Breast epithelium (tissue), 4 donors: ENCODE data around the gene RBM5. TPM values are rescaled to one million over a fixed set of nuclear protein-coding genes. Genes with fewer than 3 reads are reported as not detected.

Source experiments
- DNase-seq, 2 donors: peaks; one replicate each; pipeline ENCODE4 v3.0.0-alpha.2; 2019; ENCODE audit warnings: low spot score in 2 of 2
- H3K27ac ChIP-seq, 2 donors: fragments of 200-600 bp; sonication (generic) in 1 of 2; one replicate each; pipeline ENCODE4 v1.5.1; 2016 to 2019; ENCODE audit warnings: mild to moderate bottlenecking in 1 of 2
- H3K27me3 ChIP-seq, 2 donors: fragments of 200-600 bp; sonication (generic) in 1 of 2; one replicate each; pipeline versions ENCODE4 v1.5.1 to v1.6.0; 2017 to 2019; ENCODE audit warnings: control low read depth in 1 of 2, mild to moderate bottlenecking in 1 of 2
- H3K36me3 ChIP-seq: fragments of 200-600 bp; one replicate; pipeline ENCODE4 v1.5.1; 2019
- H3K4me1 ChIP-seq, 2 donors: fragments of 200-600 bp; sonication (generic); one replicate each; pipeline ENCODE4 v1.5.1; 2016 to 2019; ENCODE audit warnings: control low read depth in 1 of 2
- H3K4me3 ChIP-seq, 3 donors: fragments of 200-600 bp; sonication (generic); 1 replicate in 2 of 3; 2 replicates in 1 of 3; pipeline ENCODE4 v1.5.1; 2016 to 2019; ENCODE audit warnings: mild to moderate bottlenecking in 3 of 3, moderate library complexity in 2 of 3
- H3K9me3 ChIP-seq, 2 donors: fragments of 200-600 bp; sonication (generic) in 1 of 2; one replicate each; pipeline ENCODE4 v1.5.1; 2016 to 2019; ENCODE audit warnings: control low read depth in 1 of 2
- POLR2A ChIP-seq: fragments of 450-650 bp; IDR thresholded peaks from one replicate; pipeline ENCODE4 v1.6.1; 2016; ENCODE audit warnings: antibody characterized with exemption, mild to moderate bottlenecking, moderate library complexity
- POLR2AphosphoS5 ChIP-seq, 3 donors: sonication (generic); formaldehyde crosslinking; IDR thresholded peaks; one replicate each; pipeline ENCODE4 v1.6.1; 2017; ENCODE audit warnings: antibody characterized with exemption in 3 of 3
- intact Hi-C: fragments of 100-400 bp; cut with DNase I; formaldehyde crosslinking; loops from one replicate; pipeline ENCODE4 v1.15.1; 2023; ENCODE audit warnings: low total_unique reads
- total RNA-seq, 3 donors: library from RNA; depleted of rRNA; stranded (reverse); fragments of >200 nt; gene quantifications; one replicate each; pipeline ENCODE4 v1.1.0, GENCODE V29; 2016
- TF ChIP-seq, protein P1 (sequence below), 3 donors: fragments of 450-650 bp; IDR thresholded peaks; one replicate each; pipeline ENCODE4 v1.5.1; 2016 to 2017; ENCODE audit warnings: antibody characterized with exemption in 3 of 3, mild to moderate bottlenecking in 3 of 3, moderate library complexity in 3 of 3

RBM5 gene
- 100 to 1,000 TPM; 214 to 343 (median 296) TPM for total RNA-seq

DNA sequence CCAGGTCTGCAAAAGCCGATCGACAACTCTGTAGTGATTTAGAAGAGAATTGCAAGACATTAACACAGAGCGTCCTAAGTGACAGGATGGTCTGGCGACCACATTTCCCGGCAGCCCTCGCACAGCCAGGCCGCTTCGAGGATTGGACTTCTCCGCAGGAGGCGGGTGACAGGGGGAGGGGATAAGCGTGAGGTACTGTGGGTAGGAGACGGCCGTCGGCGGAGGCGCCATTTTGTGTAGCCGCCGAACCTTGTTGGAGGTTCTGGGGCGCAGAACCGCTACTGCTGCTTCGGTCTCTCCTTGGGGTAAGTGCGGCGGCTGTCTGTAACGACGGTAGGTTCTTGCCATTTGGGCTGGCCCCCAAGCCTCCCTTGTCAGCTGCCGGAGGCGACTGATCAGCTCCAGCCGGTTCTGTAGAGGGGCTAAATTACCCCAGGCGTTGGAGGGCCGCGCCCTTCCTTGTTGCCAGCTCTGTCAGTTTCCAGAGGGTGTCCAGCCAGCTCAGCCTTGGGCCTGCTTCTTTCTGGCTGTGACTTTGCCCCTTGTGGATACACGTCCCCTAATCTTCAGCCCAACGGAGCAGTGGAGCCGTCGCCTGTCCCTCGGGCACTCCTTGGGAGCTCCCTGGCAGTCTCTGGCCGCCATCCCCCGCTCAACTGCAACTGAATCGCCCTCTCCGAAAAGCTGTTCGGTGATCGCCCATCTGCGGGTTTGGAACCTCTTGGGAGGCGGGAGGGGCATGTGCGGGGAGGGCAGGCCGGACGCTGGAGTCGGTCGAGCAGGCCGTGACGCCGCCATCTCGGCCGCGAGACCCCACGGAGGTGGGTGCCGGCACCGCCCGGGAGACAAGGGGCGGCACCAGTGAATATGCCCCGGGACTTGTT, at the start of gene RBM5:
RBM5 (plus strand) TSS at position 195 of the 884 bp plus-strand sequence. CDS start 1,516 bp downstream, outside the sequence.
- Histone ChIP-seq H3K27ac (peak within 1 kb of the TSS; percentile 91 to 97), H3K27me3 (no peaks in the 10 kb centered on the region), H3K4me3 (peak within 1 kb of the TSS; percentile 83 to 96 (median 87)), H3K9me3 (no peaks in the 10 kb centered on the region), H3K4me1 (peaks cover 0 to 5% of the 10 kb centered on the region in 2 donors), H3K36me3 (no peaks in the 10 kb centered on the region)
- DNase-seq: peak; percentile 90 to 93
- intact Hi-C loops: no loop called here
- TF ChIP-seq, protein P1, sequence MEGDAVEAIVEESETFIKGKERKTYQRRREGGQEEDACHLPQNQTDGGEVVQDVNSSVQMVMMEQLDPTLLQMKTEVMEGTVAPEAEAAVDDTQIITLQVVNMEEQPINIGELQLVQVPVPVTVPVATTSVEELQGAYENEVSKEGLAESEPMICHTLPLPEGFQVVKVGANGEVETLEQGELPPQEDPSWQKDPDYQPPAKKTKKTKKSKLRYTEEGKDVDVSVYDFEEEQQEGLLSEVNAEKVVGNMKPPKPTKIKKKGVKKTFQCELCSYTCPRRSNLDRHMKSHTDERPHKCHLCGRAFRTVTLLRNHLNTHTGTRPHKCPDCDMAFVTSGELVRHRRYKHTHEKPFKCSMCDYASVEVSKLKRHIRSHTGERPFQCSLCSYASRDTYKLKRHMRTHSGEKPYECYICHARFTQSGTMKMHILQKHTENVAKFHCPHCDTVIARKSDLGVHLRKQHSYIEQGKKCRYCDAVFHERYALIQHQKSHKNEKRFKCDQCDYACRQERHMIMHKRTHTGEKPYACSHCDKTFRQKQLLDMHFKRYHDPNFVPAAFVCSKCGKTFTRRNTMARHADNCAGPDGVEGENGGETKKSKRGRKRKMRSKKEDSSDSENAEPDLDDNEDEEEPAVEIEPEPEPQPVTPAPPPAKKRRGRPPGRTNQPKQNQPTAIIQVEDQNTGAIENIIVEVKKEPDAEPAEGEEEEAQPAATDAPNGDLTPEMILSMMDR (IDR thresholded peaks at IDR 0.05): no peak
- TF ChIP-seq POLR2AphosphoS5 (IDR thresholded peaks at IDR 0.05) (peak in 2 of 3 donors; percentile 75 to 89), POLR2A (peak; percentile 65)

DNA sequence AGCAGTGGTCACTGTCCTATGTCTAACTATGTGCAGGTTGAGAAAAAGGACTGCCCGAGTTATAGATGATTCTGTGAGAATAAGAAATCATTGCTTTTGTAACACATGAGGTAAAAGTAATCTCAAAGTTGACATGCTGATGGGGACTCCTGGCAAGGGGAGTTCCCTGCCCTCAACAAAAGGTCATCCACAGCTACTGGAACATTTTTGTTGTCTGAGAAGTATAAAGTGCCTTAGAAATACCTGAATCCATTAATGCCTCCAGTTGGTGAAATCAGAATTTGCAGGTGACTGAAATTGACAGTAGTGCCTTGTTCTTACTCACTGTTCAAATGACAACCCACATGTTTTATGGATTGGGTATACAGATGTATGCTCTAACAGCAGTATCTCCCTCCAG, 43.7 kb upstream of the RBM5 start:
- no peaks in the 10 kb centered on the region for H3K9me3 ChIP-seq
- no peak overlapping the region for H3K27ac ChIP-seq
- H3K4me3 ChIP-seq: no peak overlapping the region
- intact Hi-C loops: no loop called here
- TF ChIP-seq, protein P1 (IDR thresholded peaks at IDR 0.05): no peak
- no peak for TF ChIP-seq POLR2AphosphoS5 (IDR thresholded peaks at IDR 0.05)
- no peak for TF ChIP-seq POLR2A
- H3K27me3 ChIP-seq: no peaks in the 10 kb centered on the region
- no peak for DNase-seq
- no peaks in the 10 kb centered on the region for H3K4me1 ChIP-seq
- H3K36me3 ChIP-seq: peaks cover 4% of the 10 kb centered on the region

DNA sequence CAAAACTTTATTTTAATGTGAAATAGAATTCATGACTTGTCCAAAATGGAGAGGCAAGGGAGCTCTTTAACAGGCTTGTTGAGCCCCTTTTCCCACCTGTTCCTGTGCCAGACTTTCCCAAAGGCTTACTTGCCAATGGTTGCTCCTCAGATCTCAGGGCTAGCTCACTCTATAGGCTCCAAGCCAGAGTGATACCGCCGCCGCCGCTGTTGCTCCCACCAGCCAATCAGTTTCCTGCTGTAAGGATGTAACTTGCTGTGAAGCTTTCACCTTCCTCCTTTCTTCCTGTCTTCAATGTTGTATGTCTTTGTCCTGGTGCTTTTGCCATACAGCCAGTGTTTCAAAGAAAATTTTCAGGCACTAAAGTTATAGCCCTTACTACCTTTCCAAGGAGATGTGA, 41.3 kb upstream of the RBM5 start:
- Histone ChIP-seq H3K27ac (no peak overlapping the region), H3K36me3 (peaks cover 4% of the 10 kb centered on the region), H3K9me3 (no peaks in the 10 kb centered on the region), H3K4me3 (no peak overlapping the region), H3K27me3 (no peaks in the 10 kb centered on the region), H3K4me1 (no peaks in the 10 kb centered on the region)
- no peak for DNase-seq
- TF ChIP-seq POLR2AphosphoS5 (IDR thresholded peaks at IDR 0.05): no peak
- TF ChIP-seq, protein P1 (IDR thresholded peaks at IDR 0.05): no peak
- TF ChIP-seq POLR2A: no peak
- intact Hi-C loops: no loop called here

DNA sequence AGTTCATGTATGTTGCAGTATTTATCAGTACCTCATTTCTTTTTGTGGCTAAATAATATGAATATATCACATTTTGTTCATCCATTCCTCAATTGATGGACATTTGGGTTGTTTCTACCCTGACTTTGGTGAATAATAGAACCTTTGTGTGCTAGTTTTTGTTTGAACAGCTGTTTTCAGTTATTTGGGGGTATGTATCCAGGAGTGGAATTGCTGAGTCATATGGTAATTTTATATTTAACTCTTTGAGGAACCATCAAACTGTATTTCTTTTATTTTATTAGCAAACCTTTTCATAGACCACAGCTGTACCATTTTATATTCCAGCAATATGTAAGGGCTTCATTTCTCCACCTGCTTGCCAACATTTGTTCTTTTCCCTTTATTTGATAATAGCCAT, 38.4 kb upstream of the RBM5 start:
- H3K36me3 ChIP-seq: peaks cover 4% of the 10 kb centered on the region
- no peak overlapping the region for H3K27ac ChIP-seq
- H3K27me3 ChIP-seq: no peaks in the 10 kb centered on the region
- no peak for DNase-seq
- TF ChIP-seq, protein P1 (IDR thresholded peaks at IDR 0.05): no peak
- TF ChIP-seq POLR2A: no peak
- no peak for TF ChIP-seq POLR2AphosphoS5 (IDR thresholded peaks at IDR 0.05)
- H3K4me1 ChIP-seq: no peaks in the 10 kb centered on the region
- intact Hi-C loops: no loop called here
- H3K9me3 ChIP-seq: no peaks in the 10 kb centered on the region
- no peak overlapping the region for H3K4me3 ChIP-seq

DNA sequence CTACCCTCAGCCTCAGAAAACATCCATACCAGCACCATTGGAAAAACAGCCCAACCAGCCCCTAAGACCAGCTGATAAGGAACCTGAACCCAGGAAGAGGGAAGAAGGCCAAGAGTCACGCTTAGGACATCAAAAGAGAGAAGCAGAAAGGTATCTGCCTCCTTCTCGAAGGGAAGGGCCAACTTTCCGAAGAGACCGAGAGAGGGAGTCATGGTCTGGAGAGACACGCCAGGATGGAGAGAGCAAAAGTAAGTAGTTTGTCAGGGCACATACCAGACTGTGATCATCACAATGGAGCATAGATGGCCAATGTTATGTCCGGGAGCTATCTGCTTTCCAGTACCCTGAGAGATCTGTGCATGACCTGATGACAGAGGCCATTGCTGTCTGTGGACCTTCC, 31.0 kb upstream of the RBM5 start:
- H3K4me3 ChIP-seq: no peak overlapping the region
- H3K27ac ChIP-seq: no peak overlapping the region
- peaks cover 6% of the 10 kb centered on the region for H3K36me3 ChIP-seq
- no peaks in the 10 kb centered on the region for H3K9me3 ChIP-seq
- H3K27me3 ChIP-seq: no peaks in the 10 kb centered on the region
- no peak for TF ChIP-seq POLR2AphosphoS5 (IDR thresholded peaks at IDR 0.05)
- TF ChIP-seq POLR2A: no peak
- TF ChIP-seq, protein P1 (IDR thresholded peaks at IDR 0.05): no peak
- intact Hi-C loops: no loop called here
- no peaks in the 10 kb centered on the region for H3K4me1 ChIP-seq
- DNase-seq: no peak
